RWPE2 (cell line): ENCODE measurements around the gene MSI2.

ENCODE experiments used
- ATAC-seq: fragments of 200-7000 bp; cut with Tn5 transposase; 3 replicates; pipeline ENCODE4 v1.9.1; 2021; ENCODE audit warnings: low read depth
- DNase-seq: peaks from one replicate; pipeline ENCODE4 v3.0.0-alpha.2; 2020; ENCODE audit warnings: low spot score
- H3K27ac ChIP-seq: fragments of 450-650 bp; 2 replicates; pipeline ENCODE4 v1.5.1; 2017; ENCODE audit warnings: mild to moderate bottlenecking; ENCODE audit not compliant: poor library complexity, severe bottlenecking
- H3K27me3 ChIP-seq: fragments of 250-450 bp; sonication (Bioruptor Pico); 2 replicates; pipeline ENCODE4 v1.5.1; 2021; ENCODE audit warnings: mild to moderate bottlenecking, moderate library complexity; ENCODE audit not compliant: insufficient read depth, poor library complexity, severe bottlenecking
- H3K36me3 ChIP-seq: fragments of 250-450 bp; sonication (Bioruptor Pico); 2 replicates; pipeline ENCODE4 v1.5.1; 2020; ENCODE audit warnings: low read depth, mild to moderate bottlenecking, moderate library complexity
- H3K4me1 ChIP-seq: fragments of 250-450 bp; sonication (Bioruptor Pico); 2 replicates; pipeline ENCODE4 v1.5.1; 2021; ENCODE audit warnings: mild to moderate bottlenecking, moderate library complexity; ENCODE audit not compliant: insufficient read depth, poor library complexity, severe bottlenecking
- H3K4me3 ChIP-seq: fragments of 250-450 bp; sonication (Bioruptor Pico); 2 replicates; pipeline ENCODE4 v1.5.1; 2021; ENCODE audit warnings: mild to moderate bottlenecking, moderate library complexity; ENCODE audit not compliant: severe bottlenecking
- H3K9me3 ChIP-seq: fragments of 250-450 bp; sonication (Bioruptor Pico); 2 replicates; pipeline ENCODE4 v1.5.1; 2021; ENCODE audit warnings: mild to moderate bottlenecking, moderate library complexity; ENCODE audit not compliant: severe bottlenecking
- TF ChIP-seq, protein P1 (sequence below): fragments of 450-650 bp; IDR thresholded peaks from one replicate; pipeline ENCODE4 v1.5.1; 2017; ENCODE audit warnings: mild to moderate bottlenecking, moderate library complexity; ENCODE audit not compliant: poor library complexity, severe bottlenecking

The MSI2 gene

DNA sequence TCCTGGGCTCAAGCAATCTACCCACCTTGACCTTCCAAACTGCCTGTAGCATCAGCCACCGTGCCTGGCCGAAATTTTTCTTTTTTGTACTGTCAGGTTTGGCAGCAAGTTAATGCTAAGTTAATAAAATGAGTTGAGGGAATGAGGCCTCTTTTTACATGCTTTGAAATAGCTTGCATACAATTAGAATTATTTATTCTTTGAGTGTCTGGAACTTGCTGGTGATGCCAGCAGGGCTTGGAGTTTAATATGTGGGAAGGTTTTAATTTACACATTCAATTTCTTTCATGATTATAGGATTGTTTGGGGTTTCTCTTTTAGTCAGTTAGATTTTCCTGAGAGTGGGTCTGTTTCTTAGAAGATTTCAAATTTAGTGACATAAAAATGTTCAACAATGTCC lies 31.2 kb upstream of the MSI2 start:
- no peaks in the 10 kb centered on the region for H3K9me3 ChIP-seq
- H3K4me1 ChIP-seq = no peaks in the 10 kb centered on the region
- H3K36me3 ChIP-seq = no peaks in the 10 kb centered on the region
- no peak for ATAC-seq
- no peak overlapping the region for H3K27ac ChIP-seq
- H3K4me3 ChIP-seq = no peak overlapping the region
- TF ChIP-seq, protein P1, sequence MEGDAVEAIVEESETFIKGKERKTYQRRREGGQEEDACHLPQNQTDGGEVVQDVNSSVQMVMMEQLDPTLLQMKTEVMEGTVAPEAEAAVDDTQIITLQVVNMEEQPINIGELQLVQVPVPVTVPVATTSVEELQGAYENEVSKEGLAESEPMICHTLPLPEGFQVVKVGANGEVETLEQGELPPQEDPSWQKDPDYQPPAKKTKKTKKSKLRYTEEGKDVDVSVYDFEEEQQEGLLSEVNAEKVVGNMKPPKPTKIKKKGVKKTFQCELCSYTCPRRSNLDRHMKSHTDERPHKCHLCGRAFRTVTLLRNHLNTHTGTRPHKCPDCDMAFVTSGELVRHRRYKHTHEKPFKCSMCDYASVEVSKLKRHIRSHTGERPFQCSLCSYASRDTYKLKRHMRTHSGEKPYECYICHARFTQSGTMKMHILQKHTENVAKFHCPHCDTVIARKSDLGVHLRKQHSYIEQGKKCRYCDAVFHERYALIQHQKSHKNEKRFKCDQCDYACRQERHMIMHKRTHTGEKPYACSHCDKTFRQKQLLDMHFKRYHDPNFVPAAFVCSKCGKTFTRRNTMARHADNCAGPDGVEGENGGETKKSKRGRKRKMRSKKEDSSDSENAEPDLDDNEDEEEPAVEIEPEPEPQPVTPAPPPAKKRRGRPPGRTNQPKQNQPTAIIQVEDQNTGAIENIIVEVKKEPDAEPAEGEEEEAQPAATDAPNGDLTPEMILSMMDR = no peak
- H3K27me3 ChIP-seq = no peaks in the 10 kb centered on the region
- no peak for DNase-seq

DNA sequence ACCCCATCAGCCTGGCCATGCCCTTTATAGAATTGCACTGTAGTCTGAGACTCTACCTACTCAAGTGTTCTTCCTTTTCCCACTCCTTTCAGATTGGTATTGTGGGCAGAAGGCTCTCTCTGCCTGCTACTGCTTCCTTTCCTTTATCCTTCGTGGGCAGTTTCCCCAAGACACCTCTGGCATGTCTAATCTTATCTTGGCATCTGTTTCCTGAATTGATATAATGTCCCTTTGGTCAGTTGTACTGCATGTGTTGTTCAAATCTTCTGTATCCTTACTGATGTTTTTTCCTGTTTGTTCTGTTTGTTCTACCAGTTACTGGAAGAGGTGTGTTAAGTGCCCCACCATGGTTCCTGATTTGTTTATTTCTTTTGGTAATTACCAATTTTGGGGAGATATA lies 29.5 kb upstream of the MSI2 start:
- Histone ChIP-seq H3K27me3 (no peaks in the 10 kb centered on the region), H3K9me3 (no peaks in the 10 kb centered on the region), H3K4me3 (no peak overlapping the region), H3K36me3 (no peaks in the 10 kb centered on the region), H3K4me1 (no peaks in the 10 kb centered on the region), H3K27ac (no peak overlapping the region)
- DNase-seq = no peak
- ATAC-seq = no peak
- TF ChIP-seq, protein P1 = no peak

DNA sequence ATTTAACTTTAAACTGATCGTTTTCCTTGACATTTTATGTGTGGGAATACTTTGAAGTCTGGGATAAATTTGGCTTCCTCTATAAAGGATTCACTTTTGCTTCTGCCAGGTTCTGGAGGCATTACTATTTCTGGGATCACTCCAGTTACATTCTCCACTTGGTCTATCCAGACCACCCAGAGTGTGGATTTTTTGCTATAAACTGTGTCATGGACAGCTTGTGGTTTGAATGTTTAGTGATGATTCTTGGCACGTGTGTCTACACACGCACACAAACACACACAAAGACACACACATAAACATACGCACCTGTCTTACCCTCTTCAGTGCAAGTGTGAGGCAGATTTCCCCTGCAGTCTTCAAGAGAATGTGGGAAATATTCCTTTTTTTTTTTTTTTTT lies 27.4 kb upstream of the MSI2 start:
- ATAC-seq = no peak

DNA sequence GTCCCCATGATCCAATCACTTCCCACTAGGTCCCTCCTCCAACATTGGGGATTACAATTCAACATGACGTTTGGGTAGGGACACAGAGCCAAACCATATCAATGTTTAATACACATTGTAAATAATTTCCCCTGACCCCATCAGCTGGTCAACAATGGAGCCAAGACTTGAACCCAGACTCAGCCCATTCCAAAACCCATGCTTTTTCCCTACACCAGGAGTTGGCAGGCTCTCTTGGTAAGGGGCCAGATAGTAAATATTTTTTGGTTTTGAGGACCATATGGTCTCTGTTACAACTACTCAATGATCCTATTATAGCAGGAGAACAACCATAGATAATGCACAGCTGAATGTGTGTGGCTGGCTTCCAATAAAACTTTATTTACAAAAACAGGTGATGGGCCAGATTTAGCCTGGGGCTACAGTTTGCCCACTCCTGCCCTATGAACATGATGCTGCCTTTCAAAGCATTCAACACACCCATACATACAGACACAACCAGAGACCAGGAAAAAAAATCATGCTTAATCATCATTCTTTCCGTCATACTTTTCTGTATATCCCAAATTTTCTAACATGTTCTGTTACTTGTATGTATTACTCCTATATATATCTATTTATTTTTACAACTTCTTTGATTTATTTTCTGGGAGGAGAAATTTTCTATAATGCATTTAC lies 22.1 kb upstream of the MSI2 start:
- TF ChIP-seq, protein P1 = no peak
- H3K4me3 ChIP-seq = no peak overlapping the region
- ATAC-seq = no peak
- H3K27me3 ChIP-seq = no peaks in the 10 kb centered on the region
- DNase-seq = no peak
- H3K4me1 ChIP-seq = peaks cover 6% of the 10 kb centered on the region
- no peak overlapping the region for H3K27ac ChIP-seq
- no peaks in the 10 kb centered on the region for H3K36me3 ChIP-seq
- no peaks in the 10 kb centered on the region for H3K9me3 ChIP-seq

More for the DNA sequence above, 27.4 kb upstream of the MSI2 start:
- Histone ChIP-seq H3K27ac (no peak overlapping the region), H3K9me3 (no peaks in the 10 kb centered on the region), H3K4me3 (no peak overlapping the region), H3K36me3 (no peaks in the 10 kb centered on the region), H3K4me1 (no peaks in the 10 kb centered on the region), H3K27me3 (no peaks in the 10 kb centered on the region)
- DNase-seq = no peak
- TF ChIP-seq, protein P1 = no peak

DNA sequence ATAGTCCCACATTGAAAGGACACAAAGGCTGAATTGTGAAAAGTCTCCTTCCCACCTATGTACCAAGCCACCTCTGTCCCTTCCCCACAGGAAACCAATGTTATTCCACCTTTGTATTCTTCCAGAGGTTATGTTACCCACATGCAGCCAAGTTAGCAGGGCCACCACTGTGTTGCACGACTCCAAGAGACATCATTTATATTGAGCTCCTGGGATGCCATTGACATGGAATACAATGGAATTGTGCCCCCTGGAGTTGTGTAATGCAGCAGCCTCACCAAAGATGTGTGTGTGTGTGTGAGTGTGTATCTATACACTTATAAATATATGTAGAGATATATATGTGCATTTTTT lies 21.6 kb upstream of the MSI2 start:
- H3K4me3 ChIP-seq = no peak overlapping the region
- no peaks in the 10 kb centered on the region for H3K36me3 ChIP-seq
- no peak for DNase-seq
- ATAC-seq = no peak
- no peaks in the 10 kb centered on the region for H3K9me3 ChIP-seq
- no peaks in the 10 kb centered on the region for H3K27me3 ChIP-seq
- no peak overlapping the region for H3K27ac ChIP-seq
- peaks cover 6% of the 10 kb centered on the region for H3K4me1 ChIP-seq
- TF ChIP-seq, protein P1 = no peak
